Sigmoid colon (tissue), 7 donors: ENCODE data around the gene FOXN1. TPM values are rescaled to one million over a fixed set of nuclear protein-coding genes. Genes with fewer than 3 reads are reported as not detected.

Source experiments
- DNase-seq: peaks from one replicate; pipeline ENCODE4 v3.0.0-alpha.2; 2019
- H3K27ac ChIP-seq, 4 donors: fragments of 200-600 bp; sonication (generic); one replicate each; pipeline ENCODE4 v1.5.1; 2016 to 2019; ENCODE audit warnings: mild to moderate bottlenecking in 1 of 4
- H3K27me3 ChIP-seq, 3 donors: fragments of 200-600 bp; sonication (generic); one replicate each; pipeline ENCODE4 v1.5.1; 2019; ENCODE audit warnings: mild to moderate bottlenecking in 1 of 3
- H3K36me3 ChIP-seq, 4 donors: fragments of 200-600 bp; sonication (generic); one replicate each; pipeline ENCODE4 v1.5.1; 2016 to 2019
- H3K4me1 ChIP-seq, 4 donors: fragments of 200-600 bp; sonication (generic); one replicate each; pipeline ENCODE4 v1.5.1; 2017 to 2019
- H3K4me3 ChIP-seq, 4 donors: fragments of 200-600 bp; sonication (generic); one replicate each; pipeline ENCODE4 v1.5.1; 2017 to 2019; ENCODE audit warnings: mild to moderate bottlenecking in 2 of 4, moderate library complexity in 1 of 4
- H3K9me3 ChIP-seq, 4 donors: fragments of 200-600 bp in 3 of 4; sonication (generic) in 3 of 4; one replicate each; pipeline versions ENCODE4 v1.5.1 to v1.6.1; 2013 to 2019
- EP300 ChIP-seq, 4 donors: sonication (generic); formaldehyde crosslinking; IDR thresholded peaks; one replicate each; pipeline ENCODE4 v1.6.1; 2017; ENCODE audit warnings: antibody characterized with exemption in 4 of 4
- POLR2A ChIP-seq, 2 donors: fragments of 450-650 bp; IDR thresholded peaks; one replicate each; pipeline ENCODE4 v1.6.1; 2016; ENCODE audit warnings: antibody characterized with exemption in 2 of 2, mild to moderate bottlenecking in 2 of 2, moderate library complexity in 2 of 2
- POLR2AphosphoS5 ChIP-seq, 4 donors: sonication (generic); formaldehyde crosslinking; IDR thresholded peaks; one replicate each; pipeline ENCODE4 v1.6.1; 2017; ENCODE audit warnings: antibody characterized with exemption in 4 of 4
- WGBS, 2 donors: extraction: QIAGEN DNeasy Blood & Tissue Kit; methylation state at CpG; one replicate each; pipeline ENCODE4 v1.1.7; 2013; 5-methylcytosine and 5-hydroxymethylcytosine counted together
- intact Hi-C: fragments of 100-400 bp; cut with DNase I; formaldehyde crosslinking; loops from one replicate; pipeline ENCODE4 v1.15.1; 2023
- polyA plus RNA-seq, 3 donors: library from polyadenylated mRNA; stranded (reverse); fragments of 200-250 nt; gene quantifications; one replicate each; pipeline ENCODE4 v1.2.3, GENCODE V29; 2013
- total RNA-seq, 4 donors: library from RNA; depleted of rRNA; stranded (reverse); fragments of >200 nt; gene quantifications; one replicate each; pipeline ENCODE4 v1.1.0, GENCODE V29; 2016
- TF ChIP-seq, protein P1 (sequence below), 4 experiments: fragments of 450-650 bp in 3 of 4; fragments of 200-600 bp in 1 of 4; IDR thresholded peaks; one replicate each; pipeline ENCODE4 v1.5.1; 2016 to 2019; ENCODE audit warnings: antibody characterized with exemption in 4 of 4, mild to moderate bottlenecking in 3 of 4, moderate library complexity in 2 of 4
- donor health status: healthy with polysubstance abuse.
- donor health status: Bipolar disorder and iron deficiency.
- donor health status: healthy.

Gene FOXN1
- total and polyA plus RNA-seq, 7 donors = 0.23 to 0.60 (median 0.38) TPM; not detected in 4

GRCh38 chr17:28527181-28527681, 21.1 kb downstream of the FOXN1 start:
- Histone ChIP-seq H3K4me3 (no peak overlapping the region), H3K4me1 (no peaks in the 10 kb centered on the region), H3K27ac (no peak overlapping the region), H3K36me3 (no peaks in the 10 kb centered on the region), H3K9me3 (no peaks in the 10 kb centered on the region), H3K27me3 (peaks cover 0 to 5% (median 0%) of the 10 kb centered on the region in 3 donors)
- intact Hi-C loops = no loop called here
- TF ChIP-seq, protein P1, sequence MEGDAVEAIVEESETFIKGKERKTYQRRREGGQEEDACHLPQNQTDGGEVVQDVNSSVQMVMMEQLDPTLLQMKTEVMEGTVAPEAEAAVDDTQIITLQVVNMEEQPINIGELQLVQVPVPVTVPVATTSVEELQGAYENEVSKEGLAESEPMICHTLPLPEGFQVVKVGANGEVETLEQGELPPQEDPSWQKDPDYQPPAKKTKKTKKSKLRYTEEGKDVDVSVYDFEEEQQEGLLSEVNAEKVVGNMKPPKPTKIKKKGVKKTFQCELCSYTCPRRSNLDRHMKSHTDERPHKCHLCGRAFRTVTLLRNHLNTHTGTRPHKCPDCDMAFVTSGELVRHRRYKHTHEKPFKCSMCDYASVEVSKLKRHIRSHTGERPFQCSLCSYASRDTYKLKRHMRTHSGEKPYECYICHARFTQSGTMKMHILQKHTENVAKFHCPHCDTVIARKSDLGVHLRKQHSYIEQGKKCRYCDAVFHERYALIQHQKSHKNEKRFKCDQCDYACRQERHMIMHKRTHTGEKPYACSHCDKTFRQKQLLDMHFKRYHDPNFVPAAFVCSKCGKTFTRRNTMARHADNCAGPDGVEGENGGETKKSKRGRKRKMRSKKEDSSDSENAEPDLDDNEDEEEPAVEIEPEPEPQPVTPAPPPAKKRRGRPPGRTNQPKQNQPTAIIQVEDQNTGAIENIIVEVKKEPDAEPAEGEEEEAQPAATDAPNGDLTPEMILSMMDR (IDR thresholded peaks at IDR 0.05) = no peak
- no peak for TF ChIP-seq POLR2A (IDR thresholded peaks at IDR 0.05)
- DNase-seq = no peak
- 89 to 94% methylated on average over 2 of the region's 2 CpGs for WGBS, 2 donors

- H3K4me1 ChIP-seq = no peaks in the 10 kb centered on the region
- H3K4me3 ChIP-seq = no peak overlapping the region
- no peaks in the 10 kb centered on the region for H3K36me3 ChIP-seq
- 15 to 71% methylated on average over 2 of the region's 2 CpGs for WGBS, 2 donors
- intact Hi-C loops = no loop called here
- no peaks in the 10 kb centered on the region for H3K9me3 ChIP-seq
- no peak for TF ChIP-seq POLR2AphosphoS5 (IDR thresholded peaks at IDR 0.05)
- no peak for TF ChIP-seq EP300 (IDR thresholded peaks at IDR 0.05)
- TF ChIP-seq, protein P1 (IDR thresholded peaks at IDR 0.05) = no peak
- no peak for TF ChIP-seq POLR2A (IDR thresholded peaks at IDR 0.05)
- no peak for DNase-seq
- H3K27ac ChIP-seq = no peak overlapping the region
- H3K27me3 ChIP-seq = peaks cover 0 to 5% (median 0%) of the 10 kb centered on the region in 3 donors
Measured at GRCh38 chr17:28527859-28528258, 21.7 kb downstream of the FOXN1 start.

- no peak for DNase-seq
Measured at GRCh38 chr17:28528327-28529012, 22.3 kb downstream of the FOXN1 start.

DNA sequence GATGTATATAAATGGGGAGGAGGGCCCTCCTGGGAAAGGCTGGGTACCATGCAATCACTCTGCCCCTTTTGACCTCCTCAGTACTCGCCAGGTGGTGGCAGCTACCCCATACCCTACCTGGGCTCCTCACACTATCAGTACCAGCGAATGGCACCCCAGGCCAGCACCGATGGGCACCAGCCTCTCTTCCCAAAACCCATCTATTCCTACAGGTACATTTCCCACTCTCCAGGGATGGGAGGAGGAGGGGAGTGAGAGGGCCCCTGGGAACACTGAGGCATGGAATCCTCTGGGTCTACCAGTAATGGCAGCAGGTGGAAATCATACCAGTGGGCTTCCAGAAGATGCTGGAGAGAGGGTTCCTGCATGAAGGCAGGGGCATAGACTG, 22.9 kb downstream of the FOXN1 start:
- no peaks in the 10 kb centered on the region for H3K9me3 ChIP-seq
- H3K27me3 ChIP-seq = peaks cover 0 to 5% (median 0%) of the 10 kb centered on the region in 3 donors
- no peak overlapping the region for H3K4me3 ChIP-seq
- TF ChIP-seq POLR2AphosphoS5 (IDR thresholded peaks at IDR 0.05) (no peak), POLR2A (IDR thresholded peaks at IDR 0.05) (no peak), EP300 (IDR thresholded peaks at IDR 0.05) (no peak)
- TF ChIP-seq, protein P1 (IDR thresholded peaks at IDR 0.05) = no peak
- no peak overlapping the region for H3K27ac ChIP-seq
- DNase-seq = no peak
- no peaks in the 10 kb centered on the region for H3K4me1 ChIP-seq
- intact Hi-C loops = no loop called here
- WGBS, 2 donors = 88 to 89% methylated on average over 3 of the region's 3 CpGs
- H3K36me3 ChIP-seq = no peaks in the 10 kb centered on the region

More at GRCh38 chr17:28528327-28529012, 22.3 kb downstream of the FOXN1 start:
- intact Hi-C loops = no loop called here
- Histone ChIP-seq H3K4me3 (no peak overlapping the region), H3K27ac (no peak overlapping the region), H3K4me1 (no peaks in the 10 kb centered on the region), H3K36me3 (no peaks in the 10 kb centered on the region), H3K27me3 (peaks cover 0 to 5% (median 0%) of the 10 kb centered on the region in 3 donors), H3K9me3 (no peaks in the 10 kb centered on the region)
- 28 to 61% methylated on average over 9 of the region's 9 CpGs for WGBS, 2 donors
- no peak for TF ChIP-seq EP300 (IDR thresholded peaks at IDR 0.05)
- TF ChIP-seq POLR2AphosphoS5 (IDR thresholded peaks at IDR 0.05) = no peak
- TF ChIP-seq, protein P1 (IDR thresholded peaks at IDR 0.05) = no peak
- no peak for TF ChIP-seq POLR2A (IDR thresholded peaks at IDR 0.05)
